HG02678 (cell line): ENCODE results near the gene MVB12B.
"Not testable (repeated sequence)": the region's sequence is repeated elsewhere in the genome, so short reads cannot be mapped to it uniquely, and the experiment has no call there.

Experiments
- ATAC-seq: cut with Tn5 transposase; IDR thresholded peaks from one replicate; pipeline ENCODE4 v1.9.1; 2021; ENCODE audit warnings: mild to moderate bottlenecking, moderate library complexity; ENCODE audit not compliant: unreplicated experiment

Gene MVB12B

DNA sequence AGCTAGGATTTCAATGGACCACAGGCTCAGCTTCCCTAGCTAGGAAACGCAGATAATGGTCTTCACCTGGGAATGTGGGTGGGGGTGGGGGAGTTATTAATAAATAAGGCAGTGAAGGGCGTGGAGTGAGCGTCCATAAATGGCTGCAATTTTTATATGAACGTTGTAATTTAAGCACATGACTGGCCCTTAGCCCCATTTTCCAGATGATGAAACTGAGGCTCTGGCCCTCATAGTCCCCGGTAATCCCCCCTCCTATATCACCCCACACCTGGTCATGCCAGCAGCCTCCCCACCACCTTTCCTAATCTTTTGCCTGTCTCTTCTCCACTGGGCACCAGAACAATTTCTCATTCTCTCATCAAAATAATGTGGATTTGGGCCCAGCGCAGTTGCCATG is 225.2 kb downstream of the MVB12B start:
- ATAC-seq: no peak

DNA sequence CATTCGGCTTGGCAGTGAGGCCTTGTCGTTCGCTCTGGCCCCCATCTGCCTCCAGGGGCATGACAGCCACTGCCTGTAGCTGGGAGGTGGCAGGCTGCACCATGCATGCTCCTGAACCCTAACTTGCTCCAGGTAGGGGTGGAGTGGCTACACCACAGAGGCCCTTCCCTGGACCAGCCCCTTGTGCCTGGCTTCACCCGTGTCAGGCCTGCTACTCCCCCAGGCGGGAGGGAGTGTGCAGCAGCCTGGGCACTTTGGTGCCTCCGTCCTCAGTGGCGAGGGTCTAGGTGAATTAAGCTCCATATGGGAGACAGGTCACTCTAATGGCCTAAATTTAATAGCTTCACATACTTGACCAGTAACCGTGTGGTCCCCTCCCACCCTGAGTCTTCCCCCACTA is 227.7 kb downstream of the MVB12B start:
- ATAC-seq: no peak

- ATAC-seq: not testable (repeated sequence)
Measured at GRCh38 chr9:126555421-126555820, 228.8 kb downstream of the MVB12B start.
